Measurements from ENCODE around the gene ETV1.
A peak's percentile ranks its signal among the peaks of the same experiment; 100 is the strongest.
"Not testable (repeated sequence)": the region's sequence is repeated elsewhere in the genome, so short reads cannot be mapped to it uniquely, and the experiment has no call there.

ETV1 gene

DNA sequence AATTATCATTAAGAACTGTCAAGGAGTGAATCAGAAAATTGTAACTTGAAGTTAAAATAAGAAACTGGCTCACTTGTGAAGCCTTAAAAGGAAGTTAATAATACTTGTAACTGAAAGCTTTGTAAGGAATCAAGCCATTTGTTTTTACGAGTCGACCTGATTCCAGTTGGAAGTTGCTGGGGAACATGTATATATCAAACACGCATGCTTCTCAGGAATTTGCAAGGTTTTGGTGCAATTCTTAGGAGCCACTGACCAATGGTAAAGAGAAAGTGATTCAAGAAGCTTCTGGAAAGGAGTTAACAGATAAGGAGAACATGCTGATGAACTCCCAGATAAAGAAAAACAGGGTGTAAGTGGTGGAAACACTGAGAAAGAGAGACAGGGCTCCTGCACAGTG is 56.4 kb downstream of the ETV1 start:
- WGBS, 2 experiments (ENCODE audit: insufficient coverage in 2 of 2): 92 to 97% methylated on average over 3 of the region's 3 CpGs
- H3K36me3 ChIP-seq (ENCODE audit: control insufficient read depth, insufficient read depth, low read length): peaks cover 30% of the 10 kb centered on the region
- H3K4me3 ChIP-seq (ENCODE audit: extremely low read depth, insufficient read depth, low read length, poor library complexity, severe bottlenecking): no peak overlapping the region
- H3K4me1 ChIP-seq (ENCODE audit: control insufficient read depth, insufficient read depth, low read length, poor library complexity, severe bottlenecking): peaks cover 13% of the 10 kb centered on the region
- H3K27ac ChIP-seq (ENCODE audit: low read depth, low read length, severe bottlenecking): no peak overlapping the region
- no peaks in the 10 kb centered on the region for H3K9me3 ChIP-seq (ENCODE audit: control insufficient read depth, low read length)

DNA sequence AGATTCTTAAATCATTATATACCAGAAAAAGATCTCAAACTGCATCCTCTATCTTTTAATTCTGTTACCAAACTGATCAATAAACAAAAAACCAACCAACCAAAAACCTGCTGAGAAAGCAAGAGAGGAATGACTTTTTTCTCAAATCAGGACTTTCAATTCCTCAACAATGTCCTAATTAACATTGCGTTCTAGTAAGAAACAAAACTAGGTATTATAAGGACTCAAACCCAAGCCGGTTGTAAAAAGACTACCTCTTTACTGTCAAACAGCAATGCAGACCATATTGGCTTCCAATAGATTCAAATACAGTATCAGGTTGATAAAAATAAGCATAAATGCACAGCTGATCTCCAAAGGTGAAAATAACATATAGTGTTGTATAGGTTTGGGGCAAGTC is 57.3 kb downstream of the ETV1 start:
- Histone ChIP-seq H3K9me3 (ENCODE audit: control insufficient read depth, low read length) (no peaks in the 10 kb centered on the region), H3K4me1 (ENCODE audit: control insufficient read depth, insufficient read depth, low read length, poor library complexity, severe bottlenecking) (peaks cover 13% of the 10 kb centered on the region), H3K36me3 (ENCODE audit: control insufficient read depth, insufficient read depth, low read length) (peaks cover 30% of the 10 kb centered on the region), H3K4me3 (ENCODE audit: extremely low read depth, insufficient read depth, low read length, poor library complexity, severe bottlenecking) (no peak overlapping the region), H3K27ac (ENCODE audit: low read depth, low read length, severe bottlenecking) (no peak overlapping the region)
- 100% methylated on average over 1 of the region's 2 CpGs; no CpG with 5 or more reads in 1 of the 2 experiments for WGBS, 2 experiments (ENCODE audit: insufficient coverage in 2 of 2)

DNA sequence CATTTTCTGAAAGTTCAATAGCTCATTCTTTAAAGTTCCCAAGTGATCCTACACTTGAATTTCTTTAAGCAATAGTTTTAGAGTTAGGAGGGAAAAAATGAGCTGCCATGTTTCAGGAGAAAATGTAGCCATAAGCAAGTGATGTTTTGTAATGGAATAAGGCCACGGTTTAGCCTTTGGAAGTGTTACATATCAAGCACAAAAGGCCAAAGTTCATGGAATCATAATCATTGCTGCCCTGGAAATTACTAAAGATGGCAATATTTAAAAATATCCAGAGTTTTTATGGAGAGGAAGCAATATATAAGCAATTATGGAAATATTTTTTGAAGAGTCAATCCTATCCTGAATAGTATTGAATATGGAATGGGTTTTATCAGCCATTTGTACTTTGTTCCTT is 68.4 kb downstream of the ETV1 start:
- WGBS, 2 experiments (ENCODE audit: insufficient coverage in 2 of 2): no CpG with 5 or more reads among the region's 1 CpG
- H3K9me3 ChIP-seq (ENCODE audit: control insufficient read depth, low read length): no peaks in the 10 kb centered on the region
- H3K27ac ChIP-seq (ENCODE audit: low read depth, low read length, severe bottlenecking): peak overlapping the region; percentile 92
- H3K36me3 ChIP-seq (ENCODE audit: control insufficient read depth, insufficient read depth, low read length): no peaks in the 10 kb centered on the region
- H3K4me3 ChIP-seq (ENCODE audit: extremely low read depth, insufficient read depth, low read length, poor library complexity, severe bottlenecking): no peak overlapping the region
- peaks cover 16% of the 10 kb centered on the region for H3K4me1 ChIP-seq (ENCODE audit: control insufficient read depth, insufficient read depth, low read length, poor library complexity, severe bottlenecking)

DNA sequence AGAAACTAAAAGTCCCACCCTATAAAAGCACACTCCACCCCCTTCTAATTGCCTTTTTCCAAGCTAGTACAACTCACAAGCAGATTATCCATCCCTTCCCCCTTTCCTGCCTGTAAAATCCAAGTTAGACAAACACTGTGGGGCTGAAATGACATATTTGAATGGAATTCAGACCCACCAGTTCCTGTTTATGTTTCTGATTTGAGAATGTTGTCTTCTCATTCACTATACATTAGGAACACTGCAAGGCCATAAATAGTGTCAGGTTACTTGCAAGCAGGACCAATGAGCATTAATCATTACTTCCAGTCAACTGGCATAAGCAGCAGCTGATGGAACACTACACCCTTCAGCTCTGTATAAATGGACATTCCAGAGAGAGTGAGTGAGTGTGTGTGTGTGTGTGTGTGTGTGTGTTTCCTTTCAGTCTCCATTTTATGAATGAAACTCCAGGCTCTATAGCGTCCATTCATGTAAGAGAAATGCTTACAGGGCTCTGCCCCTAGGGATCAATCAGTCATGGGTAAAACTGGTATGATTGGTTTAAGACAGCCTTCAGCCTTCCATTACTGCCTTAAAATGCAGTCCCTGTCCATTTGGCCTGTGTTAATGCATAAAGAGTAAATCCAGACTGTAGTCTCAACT is 69.3 kb downstream of the ETV1 start:
- peaks cover 16% of the 10 kb centered on the region for H3K4me1 ChIP-seq (ENCODE audit: control insufficient read depth, insufficient read depth, low read length, poor library complexity, severe bottlenecking)
- H3K4me3 ChIP-seq (ENCODE audit: extremely low read depth, insufficient read depth, low read length, poor library complexity, severe bottlenecking): no peak overlapping the region
- 57% methylated on average over 1 of the region's 1 CpG; no CpG with 5 or more reads in 1 of the 2 experiments for WGBS, 2 experiments (ENCODE audit: insufficient coverage in 2 of 2)
- H3K27ac ChIP-seq (ENCODE audit: low read depth, low read length, severe bottlenecking): peak overlapping the region; percentile 92
- H3K9me3 ChIP-seq (ENCODE audit: control insufficient read depth, low read length): no peaks in the 10 kb centered on the region
- H3K36me3 ChIP-seq (ENCODE audit: control insufficient read depth, insufficient read depth, low read length): no peaks in the 10 kb centered on the region

DNA sequence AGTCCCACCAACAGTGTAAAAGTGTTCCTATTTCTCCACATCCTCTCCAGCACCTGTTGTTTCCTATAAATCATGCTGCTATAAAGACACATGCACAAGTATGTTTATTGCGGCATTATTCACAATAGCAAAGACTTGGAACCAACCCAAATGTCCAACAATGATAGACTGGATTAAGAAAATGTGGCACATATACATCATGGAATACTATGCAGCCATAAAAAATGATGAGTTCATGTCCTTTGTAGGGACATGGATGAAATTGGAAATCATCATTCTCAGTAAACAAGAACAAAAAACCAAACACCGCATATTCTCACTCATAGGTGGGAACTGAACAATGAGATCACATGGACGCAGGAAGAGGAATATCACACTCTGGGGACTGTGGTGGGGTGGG is 71.1 kb downstream of the ETV1 start:
- not testable (repeated sequence) for H3K27ac ChIP-seq (ENCODE audit: low read depth, low read length, severe bottlenecking); H3K4me3 ChIP-seq (ENCODE audit: extremely low read depth, insufficient read depth, low read length, poor library complexity, severe bottlenecking); H3K36me3 ChIP-seq (ENCODE audit: control insufficient read depth, insufficient read depth, low read length); H3K9me3 ChIP-seq (ENCODE audit: control insufficient read depth, low read length)
- 100% methylated on average over 1 of the region's 3 CpGs; no CpG with 5 or more reads in 1 of the 2 experiments for WGBS, 2 experiments (ENCODE audit: insufficient coverage in 2 of 2)
- peaks cover 16% of the 10 kb centered on the region for H3K4me1 ChIP-seq (ENCODE audit: control insufficient read depth, insufficient read depth, low read length, poor library complexity, severe bottlenecking)

DNA sequence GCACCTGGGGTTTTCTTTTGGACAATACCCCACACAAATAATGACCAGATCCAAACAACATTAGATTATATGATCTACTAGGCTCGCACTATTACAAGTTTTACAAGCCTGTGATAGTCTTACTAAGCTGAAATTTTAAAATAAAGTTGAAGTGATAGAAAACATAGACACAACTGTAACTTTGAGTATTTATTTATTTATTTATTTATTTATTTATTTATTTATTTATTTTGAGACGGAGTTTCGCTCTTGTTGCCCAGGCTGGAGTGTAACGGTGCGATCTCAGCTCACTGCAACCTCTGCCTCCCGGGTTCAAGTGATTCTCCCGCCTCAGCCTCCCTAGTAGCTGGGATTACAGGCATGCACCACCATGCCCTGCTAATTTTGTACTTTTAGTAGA is 72.4 kb downstream of the ETV1 start:
- not testable (repeated sequence) for H3K4me3 ChIP-seq (ENCODE audit: extremely low read depth, insufficient read depth, low read length, poor library complexity, severe bottlenecking); H3K36me3 ChIP-seq (ENCODE audit: control insufficient read depth, insufficient read depth, low read length); H3K27ac ChIP-seq (ENCODE audit: low read depth, low read length, severe bottlenecking); H3K9me3 ChIP-seq (ENCODE audit: control insufficient read depth, low read length)
- WGBS, 2 experiments (ENCODE audit: insufficient coverage in 2 of 2): 100% methylated on average over 1 to 4 of the region's 7 CpGs
- peaks cover 16% of the 10 kb centered on the region for H3K4me1 ChIP-seq (ENCODE audit: control insufficient read depth, insufficient read depth, low read length, poor library complexity, severe bottlenecking)

DNA sequence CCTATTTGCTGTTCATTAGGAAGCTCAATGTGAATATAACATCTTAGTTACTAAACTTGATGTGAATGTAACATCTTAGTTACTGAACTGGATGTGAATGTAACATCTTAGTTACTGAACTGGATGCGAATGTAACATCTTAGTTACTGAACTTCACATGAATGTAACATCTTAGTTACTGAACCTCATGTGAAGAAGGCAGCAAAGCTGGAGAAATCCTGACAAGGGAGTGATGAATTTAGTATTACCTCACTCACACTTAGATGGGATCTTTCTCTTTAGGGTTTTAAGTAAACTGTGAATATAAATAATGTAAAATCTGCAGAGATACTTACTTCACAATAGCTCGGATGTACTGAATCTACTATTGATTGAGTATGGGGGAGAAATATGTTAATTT is 73.6 kb downstream of the ETV1 start:
- Histone ChIP-seq H3K36me3 (ENCODE audit: control insufficient read depth, insufficient read depth, low read length) (no peaks in the 10 kb centered on the region), H3K4me1 (ENCODE audit: control insufficient read depth, insufficient read depth, low read length, poor library complexity, severe bottlenecking) (peaks cover 8% of the 10 kb centered on the region), H3K4me3 (ENCODE audit: extremely low read depth, insufficient read depth, low read length, poor library complexity, severe bottlenecking) (no peak overlapping the region), H3K9me3 (ENCODE audit: control insufficient read depth, low read length) (no peaks in the 10 kb centered on the region), H3K27ac (ENCODE audit: low read depth, low read length, severe bottlenecking) (no peak overlapping the region)
- WGBS, 2 experiments (ENCODE audit: insufficient coverage in 2 of 2): no CpG with 5 or more reads among the region's 2 CpGs

DNA sequence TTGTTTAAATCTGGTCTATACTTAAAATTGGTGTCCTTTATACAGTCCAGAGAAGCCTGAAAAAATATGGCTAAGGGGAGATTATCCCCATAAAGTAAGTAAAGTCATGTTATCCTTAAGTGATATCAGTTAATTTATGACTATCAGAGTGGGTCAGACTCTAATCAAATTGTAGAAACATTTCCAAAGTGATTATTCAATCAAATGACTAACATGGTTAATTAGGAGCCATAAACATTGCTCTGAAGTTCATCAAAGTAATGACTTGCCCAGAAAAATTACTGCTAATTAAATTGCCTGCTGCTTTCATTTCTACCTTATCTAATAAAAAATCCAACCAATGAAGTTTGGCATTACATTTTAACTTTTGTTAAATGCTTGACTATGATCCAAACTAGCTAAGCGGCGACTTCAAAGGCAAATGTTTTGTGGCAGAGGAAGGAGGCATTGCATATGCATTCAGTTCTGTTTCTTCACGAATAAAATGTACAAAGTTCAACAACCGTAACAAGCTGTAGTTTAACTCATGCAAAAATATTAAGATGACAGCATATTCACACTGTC is 76.7 kb downstream of the ETV1 start:
- H3K4me1 ChIP-seq (ENCODE audit: control insufficient read depth, insufficient read depth, low read length, poor library complexity, severe bottlenecking): no peaks in the 10 kb centered on the region
- no peaks in the 10 kb centered on the region for H3K36me3 ChIP-seq (ENCODE audit: control insufficient read depth, insufficient read depth, low read length)
- no peaks in the 10 kb centered on the region for H3K9me3 ChIP-seq (ENCODE audit: control insufficient read depth, low read length)
- 82 to 93% methylated on average over 2 of the region's 4 CpGs for WGBS, 2 experiments (ENCODE audit: insufficient coverage in 2 of 2)
- H3K27ac ChIP-seq (ENCODE audit: low read depth, low read length, severe bottlenecking): no peak overlapping the region
- H3K4me3 ChIP-seq (ENCODE audit: extremely low read depth, insufficient read depth, low read length, poor library complexity, severe bottlenecking): no peak overlapping the region

DNA sequence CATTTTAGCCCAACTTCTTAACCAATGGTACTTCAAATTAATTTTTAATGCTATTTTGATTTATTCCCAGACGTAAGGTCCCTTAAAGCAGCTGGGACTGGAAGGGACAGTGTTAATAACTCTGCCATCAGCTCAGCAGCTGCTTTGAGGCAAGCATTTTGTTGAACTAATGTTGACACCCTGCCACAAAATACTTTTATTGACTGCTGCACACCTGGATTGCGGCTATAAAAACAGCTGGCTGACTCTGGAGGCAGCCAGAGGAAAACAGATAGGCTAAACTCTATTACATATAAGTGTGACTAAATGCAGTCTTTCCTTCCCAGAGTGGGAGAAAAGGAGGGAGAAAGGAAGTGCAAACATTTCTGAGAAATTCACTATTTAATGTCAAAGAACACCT is 77.6 kb downstream of the ETV1 start:
- no peak overlapping the region for H3K4me3 ChIP-seq (ENCODE audit: extremely low read depth, insufficient read depth, low read length, poor library complexity, severe bottlenecking)
- no peaks in the 10 kb centered on the region for H3K9me3 ChIP-seq (ENCODE audit: control insufficient read depth, low read length)
- H3K36me3 ChIP-seq (ENCODE audit: control insufficient read depth, insufficient read depth, low read length): no peaks in the 10 kb centered on the region
- no peak overlapping the region for H3K27ac ChIP-seq (ENCODE audit: low read depth, low read length, severe bottlenecking)
- WGBS, 2 experiments (ENCODE audit: insufficient coverage in 2 of 2): 100% methylated on average over 1 of the region's 2 CpGs; no CpG with 5 or more reads in 1 of the 2 experiments
- H3K4me1 ChIP-seq (ENCODE audit: control insufficient read depth, insufficient read depth, low read length, poor library complexity, severe bottlenecking): no peaks in the 10 kb centered on the region

DNA sequence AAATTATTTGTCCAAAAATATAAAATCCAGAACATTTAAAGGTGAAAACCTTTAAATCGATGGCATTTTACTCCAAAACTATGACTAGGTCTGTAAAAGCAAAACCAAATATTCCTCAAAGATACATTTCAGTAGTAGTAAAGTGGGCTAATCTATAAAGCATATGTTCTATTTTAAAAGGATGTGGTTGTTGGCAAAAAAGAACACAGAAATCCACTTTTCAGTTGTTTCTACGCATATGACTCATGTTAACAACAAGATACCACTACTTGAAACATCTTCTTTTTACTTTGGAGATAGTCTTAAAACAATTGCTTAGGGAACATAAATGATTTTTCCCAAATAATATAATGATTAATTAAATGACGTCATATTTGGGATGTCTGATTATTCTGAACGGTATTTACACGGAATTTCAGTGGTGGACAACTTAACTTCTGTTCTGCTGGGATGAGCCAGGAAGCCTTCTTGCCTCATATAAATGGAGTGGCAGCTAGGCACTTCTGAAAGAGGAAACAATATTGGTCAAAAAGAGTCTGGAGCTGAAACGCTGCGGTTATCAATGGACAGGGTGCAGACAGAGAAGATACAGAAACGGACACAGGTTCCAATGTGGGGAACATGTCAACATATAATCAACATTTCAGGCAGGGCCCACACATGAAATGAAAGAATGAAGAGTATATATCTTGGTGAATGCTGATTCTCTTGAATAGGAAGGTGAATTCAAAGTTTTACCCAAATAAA is 78.5 kb downstream of the ETV1 start:
- 88 to 96% methylated on average over 2 to 3 of the region's 8 CpGs for WGBS, 2 experiments (ENCODE audit: insufficient coverage in 2 of 2)
- no peaks in the 10 kb centered on the region for H3K9me3 ChIP-seq (ENCODE audit: control insufficient read depth, low read length)
- H3K27ac ChIP-seq (ENCODE audit: low read depth, low read length, severe bottlenecking): no peak overlapping the region
- no peaks in the 10 kb centered on the region for H3K4me1 ChIP-seq (ENCODE audit: control insufficient read depth, insufficient read depth, low read length, poor library complexity, severe bottlenecking)
- H3K36me3 ChIP-seq (ENCODE audit: control insufficient read depth, insufficient read depth, low read length): peaks cover 5% of the 10 kb centered on the region
- H3K4me3 ChIP-seq (ENCODE audit: extremely low read depth, insufficient read depth, low read length, poor library complexity, severe bottlenecking): no peak overlapping the region
